ENCODE results near the gene AKT1S1. TPM values are rescaled to one million over a fixed set of nuclear protein-coding genes. Genes with fewer than 3 reads are reported as not detected.

The AKT1S1 gene
- total and polyA plus RNA-seq, 2 donors (not counting 3 experiments of a cell fraction or from before 2014, with no cell fraction given), result 64.2 to 68.3 TPM

GRCh38 chr19:49883094-49883493, 5.9 kb upstream of the AKT1S1 start:
- peaks cover 7% of the 10 kb centered on the region for H3K4me1 ChIP-seq (ENCODE audit: control insufficient read depth, extremely low read depth, insufficient read depth, low read length)
- no peak overlapping the region for H3K9ac ChIP-seq (replicated peaks; ENCODE audit: extremely low read depth, insufficient read depth, low read length)
- no peak overlapping the region for H2AFZ ChIP-seq (ENCODE audit: low read depth, low read length)
- no peaks in the 10 kb centered on the region for H3K27me3 ChIP-seq (ENCODE audit: control insufficient read depth in 2 of 2, insufficient read depth in 2 of 2, low read length in 2 of 2)
- ChIA-PET POLR2A (no interaction called here), CTCF (no interaction called here)
- FAIRE-seq, result no peak
- H3K36me3 ChIP-seq (ENCODE audit: control insufficient read depth in 2 of 2, extremely low read depth in 1 of 2, insufficient read depth in 2 of 2, low read length in 2 of 2), result peaks cover 18 to 45% of the 10 kb centered on the region in 2 experiments
- no peak overlapping the region for H3K4me2 ChIP-seq (ENCODE audit: insufficient read depth, low read length)
- no TSS peak for BruUV-seq (replicated peaks)
- TF ChIP-seq JUN (IDR thresholded peaks at IDR 0.05; ENCODE audit: borderline replicate concordance, insufficient read depth, insufficient read length, low read depth), result no peak
- no peak overlapping the region for H3K4me3 ChIP-seq (replicated peaks in 1 of 3; ENCODE audit: insufficient read depth in 1 of 3, low read depth in 1 of 3, low read length in 3 of 3)
- intact Hi-C loops (cut with micrococcal nuclease), result no loop called here
- no peaks in the 10 kb centered on the region for H3K9me1 ChIP-seq (replicated peaks; ENCODE audit: control insufficient read depth, extremely low read depth, insufficient read depth, low read length)
- H3K27ac ChIP-seq (ENCODE audit: insufficient read depth, low read depth, low read length), result no peak overlapping the region
- dilution Hi-C loops (cut with MboI; ENCODE audit: extremely low pct_ligation_motif_present, low sequenced_read_pairs), result no loop called here
- H4K20me1 ChIP-seq (replicated peaks; ENCODE audit: control insufficient read depth, extremely low read depth, insufficient read depth, low read length), result no peaks in the 10 kb centered on the region
- no peaks in the 10 kb centered on the region for H3K9me3 ChIP-seq (replicated peaks; ENCODE audit: control insufficient read depth, insufficient read depth, low read length)
- DNase-seq (ENCODE audit: low read depth, low spot score), result no peak
- no peaks in the 10 kb centered on the region for H3K79me2 ChIP-seq (ENCODE audit: control insufficient read depth, insufficient read depth, low read length)

GRCh38 chr19:49882643-49883042, 5.5 kb upstream of the AKT1S1 start:
- no peaks in the 10 kb centered on the region for H3K27me3 ChIP-seq (ENCODE audit: control insufficient read depth in 2 of 2, insufficient read depth in 2 of 2, low read length in 2 of 2)
- H3K9me3 ChIP-seq (replicated peaks; ENCODE audit: control insufficient read depth, insufficient read depth, low read length), result no peaks in the 10 kb centered on the region
- H3K4me3 ChIP-seq (replicated peaks in 1 of 3; ENCODE audit: insufficient read depth in 1 of 3, low read depth in 1 of 3, low read length in 3 of 3), result no peak overlapping the region
- no peak overlapping the region for H3K9ac ChIP-seq (replicated peaks; ENCODE audit: extremely low read depth, insufficient read depth, low read length)
- dilution Hi-C loops (cut with MboI; ENCODE audit: extremely low pct_ligation_motif_present, low sequenced_read_pairs), result no loop called here
- BruUV-seq (replicated peaks), result no TSS peak
- H2AFZ ChIP-seq (ENCODE audit: low read depth, low read length), result no peak overlapping the region
- H3K79me2 ChIP-seq (ENCODE audit: control insufficient read depth, insufficient read depth, low read length), result no peaks in the 10 kb centered on the region
- FAIRE-seq (no peak), DNase-seq (ENCODE audit: low read depth, low spot score) (no peak)
- H3K9me1 ChIP-seq (replicated peaks; ENCODE audit: control insufficient read depth, extremely low read depth, insufficient read depth, low read length), result no peaks in the 10 kb centered on the region
- no peak overlapping the region for H3K27ac ChIP-seq (ENCODE audit: insufficient read depth, low read depth, low read length)
- CTCF ChIA-PET, result no interaction called here
- POLR2A ChIA-PET, result no interaction called here
- peaks cover 18 to 45% of the 10 kb centered on the region in 2 experiments for H3K36me3 ChIP-seq (ENCODE audit: control insufficient read depth in 2 of 2, extremely low read depth in 1 of 2, insufficient read depth in 2 of 2, low read length in 2 of 2)
- intact Hi-C loops (cut with micrococcal nuclease), result no loop called here
- peaks cover 7% of the 10 kb centered on the region for H3K4me1 ChIP-seq (ENCODE audit: control insufficient read depth, extremely low read depth, insufficient read depth, low read length)
- H3K4me2 ChIP-seq (ENCODE audit: insufficient read depth, low read length), result no peak overlapping the region
- TF ChIP-seq GATA2 (IDR thresholded peaks at IDR 0.05; ENCODE audit: insufficient read depth, insufficient read length, low read depth, low read length) (no peak), POLR2AphosphoS5 (IDR thresholded peaks at IDR 0.05; ENCODE audit: insufficient read depth, low read depth, low read length) (no peak), EZH2 (IDR thresholded peaks at IDR 0.05; ENCODE audit: borderline replicate concordance, low read depth, low read length, severe bottlenecking) (no peak), CTCF (IDR thresholded peaks at IDR 0.05; ENCODE audit: extremely low read depth in 1 of 2, insufficient read depth in 1 of 2, low read depth in 1 of 2, low read length in 2 of 2) (no peak), FOS (IDR thresholded peaks at IDR 0.05; ENCODE audit: borderline replicate concordance, insufficient read depth, low read length) (no peak), MYC (IDR thresholded peaks at IDR 0.05; ENCODE audit: low read depth, low read length) (no peak), POLR2A (IDR thresholded peaks at IDR 0.05; ENCODE audit: low read depth, low read length) (no peak), JUN (IDR thresholded peaks at IDR 0.05; ENCODE audit: borderline replicate concordance, insufficient read depth, insufficient read length, low read depth) (no peak), MAX (IDR thresholded peaks at IDR 0.05; ENCODE audit: insufficient read depth, insufficient read length) (no peak)
- H4K20me1 ChIP-seq (replicated peaks; ENCODE audit: control insufficient read depth, extremely low read depth, insufficient read depth, low read length), result no peaks in the 10 kb centered on the region

Measured in endothelial cell of umbilical vein (primary cell).